Left forelimb (tissue), 1 donor: ENCODE measurements around the gene IL16.
"Not testable (repeated sequence)": the region's sequence is repeated elsewhere in the genome, so short reads cannot be mapped to it uniquely, and the experiment has no call there.

Experiments
- DNase-seq: peaks from one replicate; pipeline ENCODE4 v3.0.0-alpha.2; 2018; ENCODE audit warnings: low spot score

Gene IL16

GRCh38 chr15:81313686-81314085 is 117.0 kb downstream of the IL16 start:
- no peak for DNase-seq

GRCh38 chr15:81314378-81314777 is 117.7 kb downstream of the IL16 start:
- DNase-seq = no peak

- no peak for DNase-seq
Observed at GRCh38 chr15:81315452-81316175, 118.9 kb downstream of the IL16 start.

- no peak for DNase-seq
Observed at GRCh38 chr15:81316267-81316666, 119.6 kb downstream of the IL16 start.

- no peak for DNase-seq
Observed at GRCh38 chr15:81317642-81318017, 121.0 kb downstream of the IL16 start.

- DNase-seq = no peak
Observed at GRCh38 chr15:81321667-81322066, 125.0 kb downstream of the IL16 start.

- DNase-seq = no peak
Observed at GRCh38 chr15:81322676-81323253, 126.1 kb downstream of the IL16 start.

- no peak for DNase-seq
Observed at GRCh38 chr15:81323559-81323943, 126.9 kb downstream of the IL16 start.

- peak; percentile 98 for DNase-seq
Observed at GRCh38 chr15:81323944-81324881, 127.5 kb downstream of the IL16 start, which contains the start of gene STARD5. Gene STARD5 (minus strand): TSS chr15:81324141. CDS start chr15:81324099, 42 bp downstream.

- DNase-seq = no peak
Observed at GRCh38 chr15:81326466-81327212, 130.0 kb downstream of the IL16 start.

- no peak for DNase-seq
Observed at GRCh38 chr15:81327516-81327915, 130.8 kb downstream of the IL16 start.

GRCh38 chr15:81329446-81329845 is 132.8 kb downstream of the IL16 start:
- DNase-seq = no peak

- DNase-seq = no peak
Observed at GRCh38 chr15:81330366-81331090, 133.8 kb downstream of the IL16 start.

GRCh38 chr15:81331141-81331540 is 134.5 kb downstream of the IL16 start:
- not testable (repeated sequence) for DNase-seq

GRCh38 chr15:81331600-81331999 is 134.9 kb downstream of the IL16 start:
- no peak for DNase-seq

GRCh38 chr15:81332326-81332725 is 135.6 kb downstream of the IL16 start:
- DNase-seq = no peak

GRCh38 chr15:81333363-81333762 is 136.7 kb downstream of the IL16 start:
- no peak for DNase-seq

- no peak for DNase-seq
Observed at GRCh38 chr15:81334768-81335435, 138.2 kb downstream of the IL16 start.

- DNase-seq = no peak
Observed at GRCh38 chr15:81335631-81336030, 139.0 kb downstream of the IL16 start.

GRCh38 chr15:81336568-81336967 is 139.9 kb downstream of the IL16 start:
- no peak for DNase-seq

- DNase-seq = no peak
Observed at GRCh38 chr15:81337241-81337640, 140.6 kb downstream of the IL16 start.
